Large intestine (tissue), 3 donors: ENCODE results near the gene BTG1. TPM values are rescaled to one million over a fixed set of nuclear protein-coding genes. Genes with fewer than 3 reads are reported as not detected.

Experiments used
- DNase-seq, 2 donors: peaks; one replicate each; pipeline versions ENCODE4 v3.0.0 to v3.0.0-alpha.2; 2013
- H3K27ac ChIP-seq: one replicate; pipeline ENCODE4 v1.5.1; 2013; ENCODE audit warnings: low read length
- H3K27me3 ChIP-seq: 2 replicates; pipeline ENCODE4 v1.6.1; 2013; ENCODE audit warnings: low read length; ENCODE audit not compliant: control insufficient read depth, insufficient read depth
- H3K36me3 ChIP-seq: 2 replicates; pipeline ENCODE4 v1.6.1; 2013; ENCODE audit warnings: low read length; ENCODE audit not compliant: control insufficient read depth, insufficient read depth
- H3K4me1 ChIP-seq: one replicate; pipeline ENCODE4 v1.6.1; 2013; ENCODE audit warnings: low read length; ENCODE audit not compliant: control insufficient read depth, insufficient read depth
- H3K4me3 ChIP-seq: one replicate; pipeline ENCODE4 v1.5.1; 2013; ENCODE audit warnings: low read length
- H3K9me3 ChIP-seq: one replicate; pipeline ENCODE4 v1.6.1; 2013; ENCODE audit warnings: mild to moderate bottlenecking, low read depth, low read length, moderate library complexity; ENCODE audit not compliant: control insufficient read depth
- WGBS: methylation state at CpG from one replicate; pipeline ENCODE4 v1.1.5; 2013; ENCODE audit warnings: low lambda C conversion rate; ENCODE audit not compliant: insufficient coverage; 5-methylcytosine and 5-hydroxymethylcytosine counted together
- polyA plus RNA-seq: library from polyadenylated mRNA; unstranded; fragments of 120-200 nt; gene quantifications from one replicate; pipeline ENCODE4 v1.2.1, GENCODE V29; 2013

The BTG1 gene
- polyA plus RNA-seq, 1 donor, result 58.0 TPM

- no peak for DNase-seq
- H3K36me3 ChIP-seq, result no peaks in the 10 kb centered on the region
- no peak overlapping the region for H3K4me3 ChIP-seq
- H3K9me3 ChIP-seq, result no peaks in the 10 kb centered on the region
- H3K4me1 ChIP-seq, result peaks cover 27% of the 10 kb centered on the region
- H3K27ac ChIP-seq, result no peak overlapping the region
- H3K27me3 ChIP-seq, result no peaks in the 10 kb centered on the region
- 80% methylated on average over 1 of the region's 5 CpGs for WGBS
These were observed 10.9 kb downstream of the BTG1 start for GRCh38 chr12:92134638-92135274.

GRCh38 chr12:92133795-92134637 lies 11.6 kb downstream of the BTG1 start:
- Histone ChIP-seq H3K9me3 (no peaks in the 10 kb centered on the region), H3K36me3 (no peaks in the 10 kb centered on the region), H3K4me1 (peaks cover 27% of the 10 kb centered on the region), H3K27ac (no peak overlapping the region), H3K4me3 (no peak overlapping the region), H3K27me3 (no peaks in the 10 kb centered on the region)
- no peak for DNase-seq
- 75% methylated on average over 2 of the region's 3 CpGs for WGBS

GRCh38 chr12:92133171-92133570 lies 12.5 kb downstream of the BTG1 start:
- no peak overlapping the region for H3K27ac ChIP-seq

GRCh38 chr12:92132288-92132687 lies 13.4 kb downstream of the BTG1 start:
- no peaks in the 10 kb centered on the region for H3K27me3 ChIP-seq
- H3K9me3 ChIP-seq, result no peaks in the 10 kb centered on the region
- 100% methylated on average over 1 of the region's 1 CpG for WGBS
- no peak overlapping the region for H3K4me3 ChIP-seq
- no peak overlapping the region for H3K27ac ChIP-seq
- H3K36me3 ChIP-seq, result no peaks in the 10 kb centered on the region
- no peak for DNase-seq
- peaks cover 14% of the 10 kb centered on the region for H3K4me1 ChIP-seq

More at GRCh38 chr12:92133171-92133570, 12.5 kb downstream of the BTG1 start:
- Histone ChIP-seq H3K9me3 (no peaks in the 10 kb centered on the region), H3K4me1 (peaks cover 23% of the 10 kb centered on the region), H3K36me3 (no peaks in the 10 kb centered on the region), H3K4me3 (no peak overlapping the region), H3K27me3 (no peaks in the 10 kb centered on the region)
- no peak for DNase-seq
- no CpG with 5 or more reads among the region's 1 CpG for WGBS

GRCh38 chr12:92130999-92131398 lies 14.6 kb downstream of the BTG1 start:
- Histone ChIP-seq H3K9me3 (no peaks in the 10 kb centered on the region), H3K36me3 (no peaks in the 10 kb centered on the region), H3K27ac (no peak overlapping the region), H3K4me1 (peaks cover 4% of the 10 kb centered on the region), H3K4me3 (no peak overlapping the region), H3K27me3 (no peaks in the 10 kb centered on the region)
- WGBS, result 86% methylated on average over 2 of the region's 4 CpGs
- no peak for DNase-seq

GRCh38 chr12:92129609-92130008 lies 16.0 kb downstream of the BTG1 start:
- no peaks in the 10 kb centered on the region for H3K9me3 ChIP-seq
- no peaks in the 10 kb centered on the region for H3K36me3 ChIP-seq
- WGBS, result no CpG with 5 or more reads among the region's 2 CpGs
- H3K27ac ChIP-seq, result no peak overlapping the region
- no peak overlapping the region for H3K4me3 ChIP-seq
- no peaks in the 10 kb centered on the region for H3K27me3 ChIP-seq
- DNase-seq, result no peak
- peaks cover 4% of the 10 kb centered on the region for H3K4me1 ChIP-seq

GRCh38 chr12:92128612-92129011 lies 17.0 kb downstream of the BTG1 start:
- DNase-seq, result no peak
- Histone ChIP-seq H3K27me3 (no peaks in the 10 kb centered on the region), H3K9me3 (no peaks in the 10 kb centered on the region), H3K36me3 (no peaks in the 10 kb centered on the region), H3K27ac (no peak overlapping the region), H3K4me1 (peaks cover 4% of the 10 kb centered on the region), H3K4me3 (no peak overlapping the region)
- 83% methylated on average over 1 of the region's 1 CpG for WGBS

- Histone ChIP-seq H3K4me3 (no peak overlapping the region), H3K27me3 (no peaks in the 10 kb centered on the region), H3K9me3 (peaks cover 4% of the 10 kb centered on the region), H3K36me3 (no peaks in the 10 kb centered on the region), H3K27ac (no peak overlapping the region), H3K4me1 (no peaks in the 10 kb centered on the region)
- 100% methylated on average over 4 of the region's 6 CpGs for WGBS
- DNase-seq, result no peak
These were observed 21.0 kb downstream of the BTG1 start for GRCh38 chr12:92124689-92125029.

- Histone ChIP-seq H3K27me3 (no peaks in the 10 kb centered on the region), H3K4me3 (no peak overlapping the region), H3K36me3 (no peaks in the 10 kb centered on the region), H3K9me3 (peaks cover 4% of the 10 kb centered on the region), H3K4me1 (no peaks in the 10 kb centered on the region), H3K27ac (no peak overlapping the region)
- no CpG with 5 or more reads among the region's 2 CpGs for WGBS
- no peak for DNase-seq
These were observed 21.6 kb downstream of the BTG1 start for GRCh38 chr12:92123780-92124688.
